ENCODE measurements around the gene TAAR5. TPM values are rescaled to one million over a fixed set of nuclear protein-coding genes. Genes with fewer than 3 reads are reported as not detected.
"Not testable (repeated sequence)": the region's sequence is repeated elsewhere in the genome, so short reads cannot be mapped to it uniquely, and the experiment has no call there.

TAAR5 gene
- total RNA-seq, 2 experiments from 2014 or later = not detected

GRCh38 chr6:132604635-132605152, 15.2 kb upstream of the TAAR5 start:
- Mint-ChIP-seq H3K4me1 (no peaks in the 10 kb centered on the region), H3K9me3 (ENCODE audit: low read depth) (no peaks in the 10 kb centered on the region), H3K36me3 (no peaks in the 10 kb centered on the region), H3K4me3 (no peak overlapping the region), H3K27me3 (peaks cover 11% of the 10 kb centered on the region), H3K27ac (no peak overlapping the region)
- ATAC-seq = no peak
- CTCF ChIA-PET = no interaction called here
- DNase-seq = no peak

DNA sequence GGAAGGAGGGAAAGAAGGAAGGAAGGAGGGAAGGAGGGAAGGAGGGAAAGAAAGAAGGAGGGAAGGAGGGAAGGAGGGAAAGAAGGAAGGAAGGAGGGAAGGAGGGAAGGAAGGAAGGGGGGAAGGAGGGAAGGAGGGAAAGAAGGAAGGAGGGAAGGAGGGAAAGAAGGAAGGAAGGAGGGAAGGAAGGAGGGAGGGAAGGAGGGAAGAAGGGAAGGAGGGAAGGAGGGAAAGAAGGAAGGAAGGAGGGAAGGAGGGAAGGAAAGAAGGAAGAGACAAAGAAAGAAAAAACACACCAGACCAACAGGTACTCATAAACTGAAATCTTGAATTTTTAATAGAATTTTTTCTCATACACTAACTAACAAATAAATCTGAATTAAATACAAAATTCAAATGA, 11.4 kb upstream of the TAAR5 start:
- not testable (repeated sequence) for DNase-seq; H3K4me3 Mint-ChIP-seq; H3K36me3 Mint-ChIP-seq; ATAC-seq; H3K4me1 Mint-ChIP-seq; H3K9me3 Mint-ChIP-seq (ENCODE audit: low read depth); H3K27ac Mint-ChIP-seq
- CTCF ChIA-PET = interaction anchor here (1.2 kb wide), 1 partner anchor 30 kb away, joined by 3 read pairs; no protein-coding TSS in a partner anchor
- H3K27me3 Mint-ChIP-seq = peaks cover 22% of the 10 kb centered on the region

GRCh38 chr6:132598473-132598872, 8.9 kb upstream of the TAAR5 start:
- Mint-ChIP-seq H3K4me1 (no peaks in the 10 kb centered on the region), H3K4me3 (no peak overlapping the region), H3K36me3 (no peaks in the 10 kb centered on the region), H3K27ac (no peak overlapping the region), H3K9me3 (ENCODE audit: low read depth) (no peaks in the 10 kb centered on the region), H3K27me3 (peaks cover 15% of the 10 kb centered on the region)
- ATAC-seq (peak; percentile 47), DNase-seq (no peak)
- CTCF ChIA-PET = interaction anchor here (1.1 kb wide), 1 partner anchor 18 kb away, joined by 3 read pairs; no protein-coding TSS in a partner anchor

GRCh38 chr6:132596201-132596600, 6.7 kb upstream of the TAAR5 start:
- Mint-ChIP-seq H3K4me3 (no peak overlapping the region), H3K4me1 (no peaks in the 10 kb centered on the region), H3K36me3 (no peaks in the 10 kb centered on the region), H3K27ac (no peak overlapping the region), H3K9me3 (ENCODE audit: low read depth) (no peaks in the 10 kb centered on the region), H3K27me3 (peaks cover 20% of the 10 kb centered on the region)
- no peak for DNase-seq
- CTCF ChIA-PET = interaction anchor here (1.1 kb wide), 1 partner anchor 20 kb away, joined by 3 read pairs; no protein-coding TSS in a partner anchor
- no peak for ATAC-seq

GRCh38 chr6:132592855-132593254, 3.3 kb upstream of the TAAR5 start:
- no peak for ATAC-seq
- Mint-ChIP-seq H3K36me3 (no peaks in the 10 kb centered on the region), H3K27me3 (peaks cover 7% of the 10 kb centered on the region), H3K27ac (no peak overlapping the region), H3K4me3 (no peak overlapping the region), H3K9me3 (ENCODE audit: low read depth) (no peaks in the 10 kb centered on the region), H3K4me1 (no peaks in the 10 kb centered on the region)
- no peak for DNase-seq
- CTCF ChIA-PET = no interaction called here

DNA sequence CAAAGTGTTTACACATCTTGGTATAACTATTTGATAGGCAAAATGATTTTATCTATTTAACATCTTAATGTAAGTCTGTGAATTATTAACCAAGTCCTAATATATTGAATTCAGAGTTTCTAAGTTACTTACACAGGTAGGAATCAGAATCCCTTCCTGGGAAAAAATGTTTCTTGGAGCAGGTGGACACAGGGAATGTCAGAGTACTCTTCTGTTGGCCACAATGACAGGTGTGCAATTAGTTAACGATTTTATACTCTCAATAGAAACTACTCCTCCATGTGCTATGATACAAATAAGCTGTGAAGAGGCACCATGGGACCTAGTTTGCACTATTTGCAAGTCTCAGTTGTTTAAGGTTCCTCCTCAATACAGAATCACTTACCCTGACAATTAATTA, 821 bp upstream of the TAAR5 start:
- DNase-seq = no peak
- peaks cover 5% of the 10 kb centered on the region for H3K27me3 Mint-ChIP-seq
- no peak overlapping the region for H3K27ac Mint-ChIP-seq
- H3K36me3 Mint-ChIP-seq = no peaks in the 10 kb centered on the region
- no peak for ATAC-seq
- H3K4me1 Mint-ChIP-seq = no peaks in the 10 kb centered on the region
- CTCF ChIA-PET = interaction anchor here (0.6 to 1.0 kb wide), 2 partner anchors 9 to 26 kb away, joined by 3 read pairs; no protein-coding TSS in a partner anchor
- no peaks in the 10 kb centered on the region for H3K9me3 Mint-ChIP-seq (ENCODE audit: low read depth)
- H3K4me3 Mint-ChIP-seq = no peak overlapping the region

DNA sequence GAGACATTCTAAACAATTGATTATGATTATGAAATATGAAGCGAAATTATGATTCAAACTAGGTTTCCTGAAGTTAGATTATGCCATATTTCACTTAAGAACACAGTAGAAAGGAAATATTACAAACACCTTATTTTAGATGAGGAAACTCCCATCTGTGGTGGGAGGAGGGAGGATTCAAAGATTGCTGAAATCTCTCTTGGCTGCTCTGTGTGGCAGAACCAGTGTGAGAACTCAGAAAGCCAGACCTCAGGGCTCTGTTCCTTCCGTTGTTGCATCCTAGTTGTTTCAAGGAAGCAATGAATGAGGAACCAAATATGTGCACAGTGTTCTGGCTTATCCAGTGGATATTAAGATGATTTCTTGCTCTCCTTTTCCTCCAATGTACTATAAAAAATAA, 2.1 kb downstream of the TAAR5 start:
- DNase-seq (no peak), ATAC-seq (no peak)
- CTCF ChIA-PET = no interaction called here
- Mint-ChIP-seq H3K27me3 (peaks cover 18% of the 10 kb centered on the region), H3K27ac (no peak overlapping the region), H3K9me3 (ENCODE audit: low read depth) (no peaks in the 10 kb centered on the region), H3K36me3 (no peaks in the 10 kb centered on the region), H3K4me3 (no peak overlapping the region), H3K4me1 (no peaks in the 10 kb centered on the region)

- Mint-ChIP-seq H3K27ac (no peak overlapping the region), H3K4me1 (no peaks in the 10 kb centered on the region), H3K4me3 (no peak overlapping the region), H3K27me3 (peaks cover 21% of the 10 kb centered on the region), H3K36me3 (no peaks in the 10 kb centered on the region), H3K9me3 (ENCODE audit: low read depth) (no peaks in the 10 kb centered on the region)
- CTCF ChIA-PET = no interaction called here
- DNase-seq (no peak), ATAC-seq (no peak)
Measured at GRCh38 chr6:132584698-132585097, 4.8 kb downstream of the TAAR5 start.

GRCh38 chr6:132571774-132572173, 17.8 kb downstream of the TAAR5 start:
- Mint-ChIP-seq H3K4me3 (no peak overlapping the region), H3K4me1 (no peaks in the 10 kb centered on the region), H3K36me3 (no peaks in the 10 kb centered on the region), H3K9me3 (ENCODE audit: low read depth) (no peaks in the 10 kb centered on the region), H3K27me3 (peaks cover 38% of the 10 kb centered on the region), H3K27ac (no peak overlapping the region)
- no peak for ATAC-seq
- no peak for DNase-seq
- CTCF ChIA-PET = no interaction called here

GRCh38 chr6:132570221-132570777, 19.2 kb downstream of the TAAR5 start, which contains the start of gene TAAR6:
TSS of gene TAAR6 (plus strand) at chr6:132570322. CDS start at chr6:132570322, 0 bp downstream.
- CTCF ChIA-PET = no interaction called here
- Mint-ChIP-seq H3K4me3 (no peak within 1 kb of the TSS), H3K36me3 (no peaks in the 10 kb centered on the region), H3K4me1 (no peaks in the 10 kb centered on the region), H3K27me3 (peaks cover 34% of the 10 kb centered on the region), H3K9me3 (ENCODE audit: low read depth) (no peaks in the 10 kb centered on the region), H3K27ac (no peak within 1 kb of the TSS)
- no peak for DNase-seq
- no peak for ATAC-seq

GRCh38 chr6:132569170-132569569, 20.4 kb downstream of the TAAR5 start:
- ATAC-seq (no peak), DNase-seq (no peak)
- Mint-ChIP-seq H3K4me3 (no peak overlapping the region), H3K27ac (no peak overlapping the region), H3K9me3 (ENCODE audit: low read depth) (no peaks in the 10 kb centered on the region), H3K36me3 (no peaks in the 10 kb centered on the region), H3K27me3 (peaks cover 34% of the 10 kb centered on the region), H3K4me1 (no peaks in the 10 kb centered on the region)
- CTCF ChIA-PET = no interaction called here

DNA sequence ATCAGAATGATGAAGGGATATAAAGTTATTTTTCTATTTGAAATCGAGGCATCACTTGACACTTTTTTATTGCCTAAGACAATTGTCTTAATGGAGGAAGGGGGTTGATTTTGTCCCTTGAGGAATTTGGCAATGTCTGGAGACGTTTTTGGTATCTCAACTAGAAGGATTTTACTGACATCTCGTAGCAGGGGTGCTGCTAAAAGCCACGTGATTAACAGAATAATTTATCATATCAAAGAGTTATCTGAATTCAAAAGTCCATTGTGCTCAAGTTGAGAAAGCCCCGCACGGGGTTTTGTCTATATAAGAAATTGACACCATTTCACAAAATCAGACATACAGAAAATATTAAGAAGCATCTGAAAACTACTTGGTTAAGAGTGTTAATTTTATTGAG, 20.9 kb downstream of the TAAR5 start:
- H3K4me1 Mint-ChIP-seq = no peaks in the 10 kb centered on the region
- H3K4me3 Mint-ChIP-seq = no peak overlapping the region
- no peak for ATAC-seq
- H3K36me3 Mint-ChIP-seq = no peaks in the 10 kb centered on the region
- no peak overlapping the region for H3K27ac Mint-ChIP-seq
- CTCF ChIA-PET = no interaction called here
- DNase-seq = no peak
- no peaks in the 10 kb centered on the region for H3K9me3 Mint-ChIP-seq (ENCODE audit: low read depth)
- H3K27me3 Mint-ChIP-seq = peaks cover 31% of the 10 kb centered on the region

- no peaks in the 10 kb centered on the region for H3K4me1 Mint-ChIP-seq
- no peak for DNase-seq
- CTCF ChIA-PET = no interaction called here
- H3K27me3 Mint-ChIP-seq = peaks cover 30% of the 10 kb centered on the region
- H3K4me3 Mint-ChIP-seq = no peak overlapping the region
- no peak overlapping the region for H3K27ac Mint-ChIP-seq
- H3K9me3 Mint-ChIP-seq (ENCODE audit: low read depth) = no peaks in the 10 kb centered on the region
- no peak for ATAC-seq
- H3K36me3 Mint-ChIP-seq = no peaks in the 10 kb centered on the region
Measured at GRCh38 chr6:132567566-132567965, 22.0 kb downstream of the TAAR5 start.

DNA sequence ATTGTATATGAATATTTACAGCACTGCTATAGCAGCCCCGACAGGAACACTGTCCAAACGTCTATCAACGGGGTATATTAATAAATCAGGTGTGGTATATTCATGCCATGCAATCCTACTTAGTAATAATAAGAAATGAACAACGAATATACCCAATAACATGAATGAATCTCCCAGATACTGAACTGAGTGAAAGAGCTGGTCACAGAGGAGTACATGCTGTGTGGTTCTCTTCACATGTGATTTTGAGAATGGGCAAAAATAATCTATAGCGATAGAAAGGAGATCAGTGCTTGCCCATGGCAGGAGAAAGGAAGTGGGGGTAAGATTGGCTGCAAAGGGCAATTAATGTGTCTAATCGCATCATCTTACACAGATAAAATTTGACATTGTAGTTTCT, 23.1 kb downstream of the TAAR5 start:
- H3K27ac Mint-ChIP-seq = no peak overlapping the region
- ATAC-seq (no peak), DNase-seq (no peak)
- H3K27me3 Mint-ChIP-seq = peaks cover 28% of the 10 kb centered on the region
- H3K4me3 Mint-ChIP-seq = no peak overlapping the region
- H3K36me3 Mint-ChIP-seq = no peaks in the 10 kb centered on the region
- no peaks in the 10 kb centered on the region for H3K9me3 Mint-ChIP-seq (ENCODE audit: low read depth)
- CTCF ChIA-PET = no interaction called here
- no peaks in the 10 kb centered on the region for H3K4me1 Mint-ChIP-seq
